Occipital lobe (tissue), 2 donors: Measurements from ENCODE around the gene AFF1. TPM values are rescaled to one million over a fixed set of nuclear protein-coding genes. Genes with fewer than 3 reads are reported as not detected.

ENCODE experiments used
- DNase-seq: peaks from one replicate; lab custom pipeline; 2025; lab: John Stamatoyannopoulos, UW
- total RNA-seq: library from RNA; depleted of rRNA; stranded (reverse); fragments of >200 nt; gene quantifications from one replicate; pipeline ENCODE4 v1.2.3, GENCODE V29; 2014

AFF1 gene
- total RNA-seq, 1 donor from 2014 or later: 5.8 TPM

DNA sequence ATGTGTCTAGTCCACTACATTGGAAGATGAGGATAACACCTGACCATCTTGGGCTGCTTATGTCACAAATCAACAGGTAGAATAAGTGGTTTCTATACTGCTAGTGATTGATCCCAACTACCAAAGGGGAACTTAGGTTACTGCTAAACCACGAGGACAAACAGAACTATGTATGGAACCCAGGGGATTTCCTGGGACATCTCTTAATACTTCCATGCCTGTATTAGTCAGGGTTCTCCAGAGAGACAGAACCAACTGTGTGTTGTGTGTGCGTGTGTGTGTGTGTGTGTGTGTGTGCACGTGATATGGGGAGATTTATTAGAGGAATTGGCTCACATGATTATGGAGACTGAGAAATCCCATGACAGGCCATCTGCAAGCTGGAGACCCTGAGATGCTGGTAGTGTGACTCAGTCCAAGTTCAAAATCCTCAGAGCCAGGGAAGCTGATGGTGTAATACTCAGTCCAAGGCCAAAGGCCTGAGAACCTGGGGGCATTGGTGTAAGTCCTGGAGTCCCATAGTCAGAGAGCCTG is 16.2 kb upstream of the AFF1 start:
- no peak for DNase-seq

GRCh38 chr4:86919561-86920223 is 15.1 kb upstream of the AFF1 start:
- DNase-seq: no peak

DNA sequence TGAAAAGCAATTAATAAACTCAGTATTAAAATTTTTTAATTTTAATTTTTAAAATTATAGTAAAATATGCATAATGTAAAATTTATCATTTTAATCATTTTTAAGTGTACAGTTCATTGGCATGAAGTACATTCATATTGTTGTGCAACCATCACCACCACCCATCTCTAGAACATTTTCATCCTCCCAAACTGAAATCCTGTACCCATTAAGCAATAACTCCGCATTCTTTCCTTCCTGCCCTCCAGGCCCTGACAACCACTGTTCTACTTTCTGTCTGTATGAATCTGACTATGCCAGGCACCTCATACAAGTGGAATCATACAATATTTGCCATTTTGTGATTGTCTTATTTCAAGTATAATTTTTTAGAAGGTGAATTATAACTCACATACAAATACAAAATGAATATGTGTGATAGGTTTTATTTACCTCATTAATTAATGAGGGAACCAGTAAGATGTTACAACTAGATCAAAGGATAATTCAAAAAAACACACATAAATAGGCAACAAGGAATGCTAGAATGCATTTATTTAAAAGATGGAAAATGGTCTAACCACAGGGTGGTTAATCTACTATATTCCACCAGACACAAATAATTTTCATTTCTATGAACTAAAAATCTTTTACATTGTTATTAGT is 13.1 kb upstream of the AFF1 start:
- no peak for DNase-seq

- no peak for DNase-seq
Observed at GRCh38 chr4:86924811-86925210, 10.0 kb upstream of the AFF1 start.

DNA sequence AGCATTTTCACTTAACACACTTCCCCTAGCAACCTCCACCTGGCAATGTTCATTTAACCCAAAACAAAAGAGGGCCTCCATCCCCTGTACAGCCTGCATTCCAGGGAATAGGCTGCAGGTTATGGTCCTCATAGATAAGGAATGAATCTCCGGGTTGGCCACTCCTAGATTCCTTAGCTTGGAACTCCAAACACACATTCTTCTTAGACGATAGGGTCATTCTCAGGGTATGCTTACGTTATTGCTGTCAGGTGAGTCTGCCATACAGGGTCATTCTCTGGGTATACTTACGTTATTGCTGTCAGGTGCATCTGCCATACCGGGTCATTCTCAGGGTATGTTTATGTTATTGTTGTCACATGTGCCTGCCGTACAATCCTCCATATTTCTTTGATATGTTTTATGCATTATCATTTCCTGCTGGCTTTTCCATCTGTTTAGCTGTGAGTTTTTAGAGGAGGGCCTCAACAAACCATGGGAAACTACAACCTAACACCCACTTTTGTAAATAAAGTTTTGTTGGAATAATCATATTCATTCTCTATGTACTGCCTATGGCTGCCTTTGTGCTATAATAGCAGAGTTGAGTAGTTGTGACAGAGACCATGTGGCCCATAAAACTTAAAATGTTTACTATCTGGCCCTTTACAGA is 8.2 kb upstream of the AFF1 start:
- DNase-seq: no peak

- no peak for DNase-seq
Observed at GRCh38 chr4:86927843-86928395, 6.9 kb upstream of the AFF1 start.

GRCh38 chr4:86928400-86929255 is 6.2 kb upstream of the AFF1 start:
- no peak for DNase-seq

GRCh38 chr4:86934147-86934770 is 552 bp upstream of the AFF1 start:
- no peak for DNase-seq

- no peak for DNase-seq
Observed at GRCh38 chr4:86935566-86935852, 698 bp downstream of the AFF1 start.

DNA sequence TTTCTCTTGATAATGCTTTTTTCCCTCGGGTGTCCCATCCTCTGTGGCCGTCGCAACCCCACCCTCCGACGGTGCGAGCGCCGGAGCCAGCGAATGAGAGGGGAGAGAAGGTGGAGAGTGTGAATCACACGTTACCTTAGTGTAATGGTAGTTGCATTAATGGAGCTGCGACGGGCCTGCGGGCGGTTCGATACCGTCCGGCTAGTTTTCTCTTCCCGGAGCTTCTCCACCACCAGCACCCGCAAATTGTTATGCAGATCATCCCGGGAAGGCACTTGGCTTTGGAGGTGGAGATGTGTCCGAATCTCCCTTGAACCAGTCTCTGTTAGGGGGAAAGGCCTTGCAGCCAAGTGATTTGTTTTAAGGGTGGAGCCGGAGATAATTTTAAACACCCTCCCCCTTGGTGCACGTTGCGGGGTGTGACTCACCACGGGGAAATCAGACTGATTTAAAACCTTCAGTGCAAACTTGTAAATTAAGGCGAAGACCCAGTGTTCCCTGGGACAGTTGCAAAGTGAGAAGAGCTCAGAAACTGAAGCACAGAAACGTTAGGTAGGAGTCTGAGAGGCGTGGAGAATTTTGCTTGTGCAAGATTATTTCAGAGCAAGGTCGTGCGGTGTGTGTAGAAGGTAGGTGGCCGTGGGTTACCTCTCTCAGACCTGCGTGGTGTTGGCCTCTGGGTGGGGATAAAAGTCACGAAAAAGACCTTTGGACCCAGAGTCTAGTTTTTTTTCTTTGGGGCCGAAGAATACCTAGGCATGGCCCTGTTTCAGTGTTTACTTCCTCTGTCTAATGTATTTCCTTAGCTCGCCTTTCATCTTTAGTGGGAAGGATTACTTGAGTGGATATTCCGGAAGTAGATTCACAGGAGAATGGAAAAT is 1.3 kb downstream of the AFF1 start:
- no peak for DNase-seq

DNA sequence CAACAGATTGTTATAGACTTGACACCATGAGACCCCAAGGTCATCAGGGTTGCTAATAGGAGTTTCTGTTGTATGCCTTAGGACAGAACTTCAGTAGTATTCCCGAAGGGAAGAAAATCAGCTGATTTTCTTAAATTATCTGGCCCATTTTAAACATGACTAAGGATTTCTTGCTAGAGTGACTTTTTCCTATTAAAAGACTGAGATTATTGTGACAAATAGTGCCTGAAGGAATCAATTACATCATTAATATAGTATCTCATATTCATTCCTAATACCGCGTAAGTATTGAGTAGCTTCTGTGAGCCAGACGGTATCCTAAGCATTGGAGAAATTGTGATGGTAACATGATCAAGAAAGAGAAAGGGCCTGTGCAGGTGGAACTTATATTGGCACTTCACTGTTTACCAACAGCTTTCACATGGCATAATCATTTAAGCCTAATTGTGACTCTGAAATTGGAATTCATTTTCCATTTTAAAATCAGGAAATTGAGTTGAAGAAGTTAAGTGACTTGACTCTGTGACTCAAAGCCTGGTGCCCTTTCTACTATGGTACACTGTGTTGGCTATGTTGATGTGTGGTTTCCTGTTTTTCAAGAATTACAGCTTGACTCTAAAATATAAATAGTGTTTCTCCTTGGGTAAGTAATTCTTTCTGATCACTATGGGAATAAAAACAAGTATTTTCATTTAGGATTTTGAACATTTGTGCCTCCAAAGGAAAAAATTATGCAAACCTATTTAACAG is 4.1 kb downstream of the AFF1 start:
- no peak for DNase-seq

DNA sequence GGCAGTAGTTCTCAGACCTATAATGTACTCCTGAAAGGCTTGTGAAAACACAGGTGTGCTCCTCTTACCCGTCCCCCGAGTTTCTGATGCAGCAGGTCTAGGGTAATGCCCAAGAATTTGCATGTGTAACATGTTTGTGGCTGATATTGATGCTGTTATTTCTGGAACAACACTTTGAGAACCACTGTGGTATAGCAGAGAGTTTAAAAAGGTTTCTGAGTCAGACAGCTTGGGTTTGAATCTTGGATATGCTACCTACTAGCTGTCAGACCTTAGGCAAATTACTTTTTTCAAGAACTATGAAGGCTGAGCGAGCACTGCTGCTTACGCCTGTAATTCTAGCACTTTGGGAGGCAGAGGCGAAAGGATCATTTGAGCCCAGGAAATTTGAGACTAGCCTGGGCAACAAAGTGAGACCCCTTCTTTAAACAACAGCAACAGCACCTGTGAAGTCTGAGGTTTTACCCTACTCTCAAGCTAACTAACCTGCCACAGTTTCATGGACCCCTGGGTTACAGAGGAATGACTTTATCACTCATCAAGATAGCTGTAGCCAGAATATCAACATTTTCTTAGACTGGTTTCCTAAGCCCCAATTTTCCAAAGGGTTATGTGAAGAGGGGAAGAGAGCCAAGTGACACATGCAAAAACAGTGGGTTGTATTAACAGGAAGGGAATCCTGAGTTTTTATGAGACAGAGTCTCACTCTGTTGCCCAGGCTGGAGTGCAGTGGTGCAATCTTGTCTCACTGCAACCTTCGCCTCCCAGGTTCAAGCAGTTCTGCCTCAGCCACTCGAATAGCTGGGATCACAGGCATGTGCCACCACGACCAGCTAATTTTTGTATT is 5.1 kb downstream of the AFF1 start:
- DNase-seq: no peak

DNA sequence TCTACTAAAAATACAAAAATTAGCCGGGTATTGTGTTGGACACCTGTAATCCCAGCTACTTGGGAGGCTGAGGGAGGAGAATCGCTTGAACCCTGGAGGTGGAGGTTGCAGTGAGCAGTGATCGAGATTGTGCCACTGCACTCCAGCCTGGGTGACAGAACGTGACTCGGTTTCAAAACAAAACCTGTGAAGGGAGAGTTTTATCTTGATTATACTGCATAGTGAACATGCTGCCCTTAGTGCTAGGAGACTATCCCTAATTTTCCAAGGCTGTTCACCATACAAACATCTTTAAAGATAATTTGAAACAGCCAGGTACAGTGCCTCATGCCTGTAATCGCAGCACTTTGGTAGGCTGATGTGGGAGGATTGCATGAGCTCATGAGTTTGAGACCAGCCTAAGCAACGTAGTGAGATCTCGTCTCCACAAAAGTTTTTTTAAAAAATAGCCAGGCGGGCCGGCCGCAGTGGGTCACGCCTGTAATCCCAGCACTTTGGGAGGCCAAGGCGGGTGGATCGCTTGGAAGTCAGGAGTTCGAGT is 6.2 kb downstream of the AFF1 start:
- no peak for DNase-seq

DNA sequence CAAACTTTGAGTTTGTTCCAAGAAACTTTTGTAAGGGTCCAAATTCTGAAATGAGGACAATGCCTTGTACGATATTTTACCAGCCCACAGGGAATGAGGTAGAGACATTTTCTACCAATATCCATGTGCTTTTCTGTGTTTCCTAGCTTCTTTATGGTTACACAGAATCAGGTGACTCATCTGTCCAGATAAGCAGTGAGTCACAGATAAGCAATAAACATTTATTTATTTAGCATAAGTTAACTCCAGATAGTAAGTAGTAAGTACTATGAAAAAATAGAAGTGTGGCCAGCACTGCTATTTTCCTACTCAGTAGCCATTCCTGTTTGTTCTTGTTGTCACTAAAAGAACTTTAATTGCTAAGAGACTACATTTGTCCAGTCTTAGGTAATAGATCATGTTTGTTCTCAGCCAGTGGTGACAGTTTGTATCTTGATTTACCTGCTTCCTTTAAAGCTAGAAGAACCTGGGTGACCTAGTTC is 7.4 kb downstream of the AFF1 start:
- no peak for DNase-seq

- no peak for DNase-seq
Observed at GRCh38 chr4:86944964-86945781, 10.4 kb downstream of the AFF1 start.

- no peak for DNase-seq
Observed at GRCh38 chr4:86946868-86947500, 12.2 kb downstream of the AFF1 start.
